Prostate gland (tissue), 2 donors: ENCODE measurements around the gene YOD1.

Experiments
- POLR2A ChIP-seq: fragments of 450-650 bp; IDR thresholded peaks from one replicate; pipeline ENCODE4 v1.6.1; 2016; ENCODE audit warnings: antibody characterized with exemption, mild to moderate bottlenecking
- POLR2AphosphoS5 ChIP-seq: sonication (generic); formaldehyde crosslinking; IDR thresholded peaks from one replicate; pipeline ENCODE4 v1.6.1; 2017; ENCODE audit warnings: antibody characterized with exemption
- TF ChIP-seq, protein P1 (sequence below), 4 experiments: fragments of 200-600 bp in 2 of 4; fragments of 450-650 bp in 2 of 4; sonication (generic) in 2 of 4; IDR thresholded peaks; 1 replicate in 3 of 4; 2 replicates in 1 of 4; pipeline ENCODE4 v1.5.1; 2016 to 2019; ENCODE audit warnings: antibody characterized with exemption in 4 of 4, mild to moderate bottlenecking in 2 of 4, moderate library complexity in 2 of 4

DNA sequence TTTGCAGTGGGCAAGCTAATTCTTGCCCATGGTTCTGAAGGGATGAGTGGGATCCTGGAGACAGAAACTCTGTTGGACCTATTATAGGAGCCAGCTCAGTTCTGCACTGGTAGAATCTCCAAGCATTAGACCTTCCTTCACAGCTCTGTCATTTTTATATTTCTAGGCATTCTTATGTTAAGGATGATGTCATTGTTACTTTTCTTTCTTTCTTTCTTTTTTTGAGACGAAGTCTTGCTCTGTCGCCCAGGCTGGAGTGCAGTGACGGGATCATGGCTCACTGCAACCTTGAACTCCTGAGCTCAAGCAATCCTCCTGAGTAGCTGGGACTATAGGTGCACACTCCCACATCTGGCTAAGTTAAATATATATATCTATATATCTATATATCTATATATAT, 9.6 kb upstream of the YOD1 start:
- TF ChIP-seq, protein P1, sequence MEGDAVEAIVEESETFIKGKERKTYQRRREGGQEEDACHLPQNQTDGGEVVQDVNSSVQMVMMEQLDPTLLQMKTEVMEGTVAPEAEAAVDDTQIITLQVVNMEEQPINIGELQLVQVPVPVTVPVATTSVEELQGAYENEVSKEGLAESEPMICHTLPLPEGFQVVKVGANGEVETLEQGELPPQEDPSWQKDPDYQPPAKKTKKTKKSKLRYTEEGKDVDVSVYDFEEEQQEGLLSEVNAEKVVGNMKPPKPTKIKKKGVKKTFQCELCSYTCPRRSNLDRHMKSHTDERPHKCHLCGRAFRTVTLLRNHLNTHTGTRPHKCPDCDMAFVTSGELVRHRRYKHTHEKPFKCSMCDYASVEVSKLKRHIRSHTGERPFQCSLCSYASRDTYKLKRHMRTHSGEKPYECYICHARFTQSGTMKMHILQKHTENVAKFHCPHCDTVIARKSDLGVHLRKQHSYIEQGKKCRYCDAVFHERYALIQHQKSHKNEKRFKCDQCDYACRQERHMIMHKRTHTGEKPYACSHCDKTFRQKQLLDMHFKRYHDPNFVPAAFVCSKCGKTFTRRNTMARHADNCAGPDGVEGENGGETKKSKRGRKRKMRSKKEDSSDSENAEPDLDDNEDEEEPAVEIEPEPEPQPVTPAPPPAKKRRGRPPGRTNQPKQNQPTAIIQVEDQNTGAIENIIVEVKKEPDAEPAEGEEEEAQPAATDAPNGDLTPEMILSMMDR (IDR thresholded peaks at IDR 0.05) = no peak
- TF ChIP-seq POLR2A (no peak), POLR2AphosphoS5 (no peak)
